Measurements from ENCODE around the gene BRINP2.

DNA sequence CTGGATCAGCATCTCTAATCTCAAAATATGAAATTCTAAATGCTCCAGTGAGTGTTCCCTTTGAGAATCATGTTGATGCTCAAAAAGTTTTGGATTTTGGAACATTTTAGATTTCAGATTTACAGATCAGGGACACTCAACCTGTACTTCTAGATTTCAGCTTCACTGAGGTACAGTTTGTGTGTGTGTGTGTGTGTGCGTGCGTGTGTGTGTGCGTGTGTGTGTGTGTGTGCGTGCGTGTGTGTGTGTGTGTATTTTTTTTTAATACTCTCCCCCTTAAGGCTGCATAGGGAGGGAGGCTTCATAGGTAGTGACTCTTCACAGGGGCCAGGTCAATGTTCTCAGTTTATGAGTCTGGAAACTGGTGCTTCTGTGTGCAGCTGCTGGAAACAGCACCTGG is 77.5 kb downstream of the BRINP2 start:
- TF ChIP-seq CHD1 (IDR thresholded peaks at IDR 0.05; ENCODE audit: low read depth, low read length) (no peak), RAD21 (IDR thresholded peaks at IDR 0.05; ENCODE audit: low read length) (no peak), MAZ (IDR thresholded peaks at IDR 0.05; ENCODE audit: borderline replicate concordance, low read depth, low read length) (no peak), POLR2A (IDR thresholded peaks at IDR 0.05; ENCODE audit: low read depth, low read length) (no peak), RFX5 (IDR thresholded peaks at IDR 0.05; ENCODE audit: low read depth, low read length) (no peak)
- TF ChIP-seq, protein P1, sequence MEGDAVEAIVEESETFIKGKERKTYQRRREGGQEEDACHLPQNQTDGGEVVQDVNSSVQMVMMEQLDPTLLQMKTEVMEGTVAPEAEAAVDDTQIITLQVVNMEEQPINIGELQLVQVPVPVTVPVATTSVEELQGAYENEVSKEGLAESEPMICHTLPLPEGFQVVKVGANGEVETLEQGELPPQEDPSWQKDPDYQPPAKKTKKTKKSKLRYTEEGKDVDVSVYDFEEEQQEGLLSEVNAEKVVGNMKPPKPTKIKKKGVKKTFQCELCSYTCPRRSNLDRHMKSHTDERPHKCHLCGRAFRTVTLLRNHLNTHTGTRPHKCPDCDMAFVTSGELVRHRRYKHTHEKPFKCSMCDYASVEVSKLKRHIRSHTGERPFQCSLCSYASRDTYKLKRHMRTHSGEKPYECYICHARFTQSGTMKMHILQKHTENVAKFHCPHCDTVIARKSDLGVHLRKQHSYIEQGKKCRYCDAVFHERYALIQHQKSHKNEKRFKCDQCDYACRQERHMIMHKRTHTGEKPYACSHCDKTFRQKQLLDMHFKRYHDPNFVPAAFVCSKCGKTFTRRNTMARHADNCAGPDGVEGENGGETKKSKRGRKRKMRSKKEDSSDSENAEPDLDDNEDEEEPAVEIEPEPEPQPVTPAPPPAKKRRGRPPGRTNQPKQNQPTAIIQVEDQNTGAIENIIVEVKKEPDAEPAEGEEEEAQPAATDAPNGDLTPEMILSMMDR (conservative IDR thresholded peaks at IDR 0.05; ENCODE audit: low read depth, low read length): no peak

All from IMR-90 (cell line).